Pulmonary artery endothelial cell (primary cell): ENCODE measurements around the gene IFIT1. TPM values are rescaled to one million over a fixed set of nuclear protein-coding genes. Genes with fewer than 3 reads are reported as not detected.
"Not testable (repeated sequence)": the region's sequence is repeated elsewhere in the genome, so short reads cannot be mapped to it uniquely, and the experiment has no call there.

Experiments
- DNase-seq: peaks from one replicate; pipeline ENCODE4 v3.0.0-alpha.2; 2011; ENCODE audit warnings: low read depth, low spot score
- total RNA-seq: library from RNA; depleted of rRNA; stranded (reverse); fragments of >200 nt; gene quantifications from 2 replicates; pipeline ENCODE4 v1.2.3, GENCODE V29; 2014

IFIT1 gene
- total RNA-seq, 1 donor from 2014 or later, result 3.8 TPM

DNA sequence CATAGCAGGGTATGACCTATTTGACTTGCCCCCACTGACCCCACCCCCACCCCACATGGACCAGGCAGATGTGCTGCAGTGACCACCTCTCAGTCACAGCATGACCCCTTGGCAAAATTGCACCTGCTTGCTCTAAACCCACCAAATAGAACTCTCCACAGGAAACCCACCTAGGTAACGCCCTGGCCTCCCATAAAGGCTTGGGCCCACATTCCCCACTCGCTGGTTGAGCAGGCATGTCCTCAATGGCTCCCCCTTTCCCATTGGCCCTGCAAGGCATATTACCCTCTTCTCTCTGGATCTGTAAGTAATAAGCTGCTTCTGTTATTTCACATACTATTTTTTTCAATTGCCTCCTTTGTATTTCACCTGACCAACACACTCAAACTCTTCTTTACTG, 2.7 kb downstream of the IFIT1 start:
- no peak for DNase-seq

DNA sequence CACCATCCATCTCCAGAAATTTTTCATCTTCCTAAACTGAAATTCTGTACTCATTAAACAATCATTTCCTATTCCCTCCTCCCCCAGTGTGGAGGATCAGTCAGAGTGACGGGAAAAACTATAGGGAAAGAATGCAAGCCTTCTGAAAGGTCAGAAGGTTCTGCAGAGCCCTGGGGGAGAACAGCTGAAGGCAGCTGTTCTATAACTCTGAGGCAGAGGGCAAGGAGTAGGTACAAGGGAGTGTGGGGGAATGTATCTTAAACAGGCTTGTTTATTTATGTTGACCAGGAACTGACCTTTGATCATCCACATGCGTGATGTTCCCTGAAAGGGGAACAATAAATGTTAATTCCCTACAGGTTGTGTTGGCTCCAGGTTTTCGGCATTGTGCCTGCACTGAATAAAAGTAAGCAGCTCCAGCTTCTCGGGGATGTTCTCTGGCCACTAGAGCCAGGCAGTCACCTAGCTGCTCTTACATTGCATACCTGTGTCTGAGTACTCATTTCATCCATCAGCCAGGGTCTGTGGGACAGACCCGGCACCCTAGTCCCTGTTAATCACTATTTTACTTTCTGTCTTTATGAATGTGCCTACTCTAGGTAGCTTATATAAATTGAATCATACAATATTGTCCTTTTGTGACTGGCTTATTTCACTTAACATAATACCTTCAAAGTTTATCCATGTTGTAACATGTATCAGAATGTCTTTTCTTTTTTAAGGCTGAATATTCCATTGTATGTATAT, 5.8 kb downstream of the IFIT1 start:
- DNase-seq, result no peak

DNA sequence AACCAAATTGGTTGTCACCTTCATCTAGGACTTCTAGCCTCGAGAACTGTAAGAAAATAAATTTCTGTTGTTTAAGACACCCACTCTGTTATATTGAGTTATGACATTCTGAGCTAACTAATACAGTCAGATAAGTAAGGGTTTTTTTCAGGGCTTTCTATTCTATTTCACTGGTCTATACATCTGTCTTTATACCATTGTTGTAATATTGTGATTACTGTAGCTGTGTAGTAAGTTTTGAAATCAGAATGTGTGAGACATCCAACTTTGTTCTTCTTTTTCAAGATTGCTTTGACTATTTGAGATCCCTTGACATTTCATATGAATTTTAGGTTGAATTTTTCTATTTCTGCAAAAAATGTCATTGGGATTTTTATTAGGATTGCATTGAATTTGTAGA, 7.5 kb downstream of the IFIT1 start:
- no peak for DNase-seq

DNA sequence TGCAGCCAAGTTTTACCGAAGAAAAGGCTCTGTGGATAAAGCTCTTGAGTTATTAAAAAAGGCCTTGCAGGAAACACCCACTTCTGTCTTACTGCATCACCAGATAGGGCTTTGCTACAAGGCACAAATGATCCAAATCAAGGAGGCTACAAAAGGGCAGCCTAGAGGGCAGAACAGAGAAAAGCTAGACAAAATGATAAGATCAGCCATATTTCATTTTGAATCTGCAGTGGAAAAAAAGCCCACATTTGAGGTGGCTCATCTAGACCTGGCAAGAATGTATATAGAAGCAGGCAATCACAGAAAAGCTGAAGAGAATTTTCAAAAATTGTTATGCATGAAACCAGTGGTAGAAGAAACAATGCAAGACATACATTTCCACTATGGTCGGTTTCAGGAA, 10.6 kb downstream of the IFIT1 start:
- DNase-seq, result no peak

DNA sequence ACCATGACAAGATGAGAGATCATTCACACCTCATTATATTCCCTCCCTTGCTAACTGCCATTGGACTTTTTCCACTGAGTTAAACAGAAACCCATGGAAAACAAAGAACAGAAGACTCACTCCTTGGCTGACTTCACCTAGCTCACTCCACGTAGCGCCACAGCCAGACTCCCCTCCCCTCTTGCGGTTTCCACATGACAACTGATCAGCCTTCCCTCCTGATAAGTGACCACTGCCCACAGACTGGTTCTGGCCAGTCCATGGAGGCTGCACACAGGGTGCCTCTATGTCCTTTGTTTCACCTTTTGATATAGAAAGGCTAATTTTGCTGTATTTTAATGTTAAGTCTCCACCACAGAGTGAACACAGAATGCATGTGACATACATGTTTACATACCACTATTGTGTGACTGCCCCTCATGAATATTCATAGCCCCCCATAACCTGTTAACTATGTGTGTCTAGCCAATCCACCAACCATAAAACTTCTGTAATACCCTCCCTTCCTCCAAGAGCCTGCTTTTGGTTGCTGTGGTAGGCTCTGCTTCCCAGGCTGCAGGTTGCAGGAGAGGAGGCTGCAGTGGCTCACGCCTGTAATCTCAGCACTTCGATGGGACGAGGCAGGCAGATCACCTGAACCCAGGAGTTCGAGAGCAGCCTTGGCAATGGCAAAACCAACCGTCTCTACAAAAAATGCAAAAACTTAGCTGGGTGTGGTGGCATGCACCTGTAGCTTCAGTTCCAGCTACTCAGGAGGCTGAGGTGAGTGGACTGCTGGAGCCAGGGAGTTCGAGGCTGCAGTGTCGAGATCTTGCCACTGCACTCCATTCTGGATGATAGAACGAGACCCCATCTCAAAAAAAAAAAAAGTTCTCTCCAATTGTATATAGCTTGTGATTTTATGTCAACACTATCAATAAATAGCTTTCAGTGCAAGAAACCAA, 12.0 kb downstream of the IFIT1 start:
- no peak for DNase-seq

DNA sequence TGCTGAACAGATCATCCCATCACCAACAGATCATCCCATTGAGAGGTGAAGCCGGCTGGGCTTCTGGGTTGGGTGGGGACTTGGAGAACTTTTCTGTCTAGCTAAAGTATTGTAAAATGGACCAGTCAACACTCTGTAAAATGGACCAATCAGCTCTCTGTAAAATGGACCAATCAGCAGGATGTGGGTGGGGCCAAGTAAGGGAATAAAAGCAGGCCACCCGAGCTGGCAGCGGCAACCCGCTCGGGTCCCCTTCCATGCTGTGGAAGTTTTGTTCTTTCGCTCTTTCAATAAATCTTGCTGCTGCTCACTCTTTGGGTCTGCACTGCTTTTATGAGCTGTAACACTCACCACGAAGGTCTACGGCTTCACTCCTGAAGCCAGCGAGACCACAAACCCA, 13.8 kb downstream of the IFIT1 start:
- not testable (repeated sequence) for DNase-seq

DNA sequence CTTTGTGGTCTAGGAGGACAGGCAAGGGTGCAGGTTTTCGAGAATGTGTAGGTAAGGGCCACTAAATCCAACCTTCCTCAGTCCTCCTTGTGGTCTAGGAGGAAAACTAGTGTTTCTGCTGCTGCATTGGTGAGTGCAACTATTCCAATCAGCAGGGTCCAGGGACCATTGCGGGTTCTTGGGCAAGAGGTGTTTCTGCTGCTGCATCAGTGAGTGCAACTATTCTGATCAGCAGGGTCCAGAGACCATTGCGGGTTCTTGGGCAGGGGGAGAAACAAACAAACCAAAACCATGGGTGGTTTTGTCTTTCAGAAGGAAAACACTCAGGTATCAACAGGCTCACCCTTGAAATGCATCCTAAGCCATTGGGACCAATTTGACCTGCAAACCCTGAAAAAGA, 15.4 kb downstream of the IFIT1 start:
- DNase-seq, result not testable (repeated sequence)

DNA sequence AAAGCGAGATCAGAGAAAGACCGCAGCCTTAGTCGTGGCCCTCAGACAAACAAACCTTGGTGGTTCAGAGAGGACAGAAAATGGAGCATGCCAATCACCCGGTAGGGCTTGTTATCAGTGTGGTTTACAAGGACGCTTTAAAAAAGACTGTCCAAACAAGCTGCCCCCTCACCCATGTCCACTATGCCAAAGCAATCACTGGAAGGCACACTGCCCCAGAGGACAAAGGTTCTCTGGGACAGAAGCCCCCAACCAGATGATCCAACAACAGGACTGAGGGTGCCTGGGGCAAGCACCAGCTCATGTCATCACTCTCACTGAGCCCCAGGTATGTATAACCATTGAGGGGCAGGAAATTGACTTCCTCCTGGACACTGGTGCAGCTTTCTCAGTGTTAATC, 16.9 kb downstream of the IFIT1 start:
- not testable (repeated sequence) for DNase-seq

DNA sequence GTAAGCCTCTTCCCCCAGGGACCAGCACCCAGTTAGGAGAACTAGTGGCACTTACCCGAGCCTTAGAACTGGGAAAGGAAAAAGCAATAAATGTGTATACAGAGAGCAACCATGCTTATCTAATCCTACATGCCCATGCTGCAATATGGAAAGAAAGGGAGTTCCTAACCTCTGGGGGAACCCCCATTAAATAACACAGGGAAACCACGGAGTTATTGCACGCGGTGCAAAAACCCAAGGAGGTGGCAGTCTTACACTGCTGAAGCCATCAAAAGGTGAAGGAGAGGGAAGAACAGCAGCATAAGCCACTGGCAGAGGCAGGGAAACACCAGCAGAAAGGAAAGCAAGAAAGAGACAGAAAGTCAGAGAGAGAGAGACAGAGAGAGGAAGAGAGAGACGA, 18.1 kb downstream of the IFIT1 start:
- DNase-seq, result not testable (repeated sequence)

DNA sequence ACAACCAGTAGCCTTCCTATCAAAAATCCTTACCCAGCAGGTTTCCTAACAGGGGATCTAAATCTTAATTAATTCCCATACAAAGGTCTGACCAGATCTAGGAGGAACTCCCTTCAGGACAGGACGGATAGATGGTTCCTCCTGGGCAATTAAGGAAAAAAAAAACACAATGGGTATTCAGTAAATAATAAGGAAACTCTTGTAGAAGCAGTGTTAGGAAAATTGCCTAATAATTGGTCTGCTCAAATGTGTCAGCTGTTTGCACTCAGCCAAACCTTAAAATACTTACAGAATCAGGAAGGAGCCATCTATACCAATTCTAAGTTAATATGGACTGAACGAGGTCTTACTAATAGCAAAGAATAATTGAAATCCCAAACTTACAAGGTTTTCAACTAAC, 18.7 kb downstream of the IFIT1 start:
- DNase-seq, result not testable (repeated sequence)

DNA sequence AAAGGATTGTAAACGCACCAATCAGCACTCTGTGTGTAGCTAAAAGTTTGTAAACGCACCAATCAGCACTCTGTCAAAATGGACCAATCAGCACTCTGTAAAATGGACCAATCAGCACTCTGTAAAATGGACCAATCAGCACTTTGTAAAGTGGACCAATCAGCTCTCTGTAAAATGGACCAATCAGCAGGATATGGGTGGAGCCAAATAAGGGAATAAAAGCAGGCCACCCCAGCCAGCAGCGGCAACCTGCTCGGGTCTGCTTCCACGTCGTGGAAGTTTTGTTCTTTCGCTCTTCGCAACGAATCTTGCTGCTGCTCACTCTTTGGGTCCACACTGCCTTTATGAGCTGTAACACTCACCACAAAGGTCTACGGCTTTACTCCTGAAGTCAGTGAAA, 19.9 kb downstream of the IFIT1 start:
- DNase-seq, result not testable (repeated sequence)

DNA sequence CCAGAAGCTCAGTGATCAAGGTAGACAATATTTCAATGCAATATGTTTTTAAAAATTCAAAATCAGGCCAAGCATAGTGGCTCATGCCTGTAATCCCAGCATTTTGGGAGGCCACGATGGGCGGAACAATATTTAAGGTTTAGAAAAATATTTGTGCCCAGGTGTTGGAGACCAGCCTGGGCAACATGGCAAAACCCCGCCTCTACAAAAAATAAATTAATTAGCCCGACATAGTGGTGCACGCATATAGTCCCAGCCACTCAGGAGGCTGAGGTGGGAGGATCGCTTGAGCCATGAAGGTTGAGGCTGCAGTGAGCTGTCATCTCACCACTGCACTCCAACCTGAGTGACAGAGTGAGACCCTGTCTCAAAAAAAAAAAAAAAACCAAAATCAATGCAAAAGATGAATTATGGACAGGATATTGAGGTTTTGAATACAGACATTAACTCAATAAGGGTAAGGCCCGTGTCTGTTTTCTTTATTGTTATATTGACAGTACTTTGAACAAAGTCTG, 21.0 kb downstream of the IFIT1 start:
- DNase-seq, result no peak

DNA sequence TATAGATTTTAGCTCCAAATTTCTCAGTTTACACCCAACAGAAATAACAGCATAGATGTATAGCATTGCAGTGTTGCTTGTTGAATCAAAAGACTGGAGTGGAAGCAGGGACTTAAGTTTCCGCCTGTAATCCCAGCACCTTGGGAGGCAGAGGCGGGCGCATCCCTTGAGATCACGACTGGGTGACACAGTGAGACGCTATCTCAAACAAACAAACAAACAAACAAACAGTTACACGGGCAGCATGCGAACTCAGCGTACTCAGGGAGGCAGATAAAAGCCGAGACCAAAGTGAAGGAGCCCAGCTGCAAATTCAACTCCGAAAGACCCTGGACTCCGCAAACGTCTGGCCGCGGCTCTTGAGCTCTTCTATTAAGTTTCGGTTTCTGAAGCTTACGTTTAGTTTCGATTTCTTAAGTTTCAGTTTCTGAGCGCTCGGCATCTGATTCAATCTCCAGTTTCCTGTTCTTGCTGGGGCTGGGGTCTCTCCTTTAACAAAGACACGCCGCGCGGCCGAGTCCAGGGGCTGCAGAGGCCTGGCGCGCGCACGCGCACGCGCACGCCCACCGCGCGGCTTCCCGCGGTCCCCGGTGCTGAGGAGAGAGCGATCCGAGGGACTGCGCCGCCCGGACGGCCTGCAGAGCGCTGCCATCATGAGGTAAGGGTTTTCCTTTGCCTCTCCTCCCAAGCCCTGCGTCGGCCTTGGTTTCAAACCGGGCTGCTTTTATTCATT, 21.9 kb downstream of the IFIT1 start, which contains the start of gene IFIT5:
IFIT5 (plus strand) TSS at position 423 of the 733 bp plus-strand sequence; CDS start at position 654, 231 bp downstream.
- no peak for DNase-seq

DNA sequence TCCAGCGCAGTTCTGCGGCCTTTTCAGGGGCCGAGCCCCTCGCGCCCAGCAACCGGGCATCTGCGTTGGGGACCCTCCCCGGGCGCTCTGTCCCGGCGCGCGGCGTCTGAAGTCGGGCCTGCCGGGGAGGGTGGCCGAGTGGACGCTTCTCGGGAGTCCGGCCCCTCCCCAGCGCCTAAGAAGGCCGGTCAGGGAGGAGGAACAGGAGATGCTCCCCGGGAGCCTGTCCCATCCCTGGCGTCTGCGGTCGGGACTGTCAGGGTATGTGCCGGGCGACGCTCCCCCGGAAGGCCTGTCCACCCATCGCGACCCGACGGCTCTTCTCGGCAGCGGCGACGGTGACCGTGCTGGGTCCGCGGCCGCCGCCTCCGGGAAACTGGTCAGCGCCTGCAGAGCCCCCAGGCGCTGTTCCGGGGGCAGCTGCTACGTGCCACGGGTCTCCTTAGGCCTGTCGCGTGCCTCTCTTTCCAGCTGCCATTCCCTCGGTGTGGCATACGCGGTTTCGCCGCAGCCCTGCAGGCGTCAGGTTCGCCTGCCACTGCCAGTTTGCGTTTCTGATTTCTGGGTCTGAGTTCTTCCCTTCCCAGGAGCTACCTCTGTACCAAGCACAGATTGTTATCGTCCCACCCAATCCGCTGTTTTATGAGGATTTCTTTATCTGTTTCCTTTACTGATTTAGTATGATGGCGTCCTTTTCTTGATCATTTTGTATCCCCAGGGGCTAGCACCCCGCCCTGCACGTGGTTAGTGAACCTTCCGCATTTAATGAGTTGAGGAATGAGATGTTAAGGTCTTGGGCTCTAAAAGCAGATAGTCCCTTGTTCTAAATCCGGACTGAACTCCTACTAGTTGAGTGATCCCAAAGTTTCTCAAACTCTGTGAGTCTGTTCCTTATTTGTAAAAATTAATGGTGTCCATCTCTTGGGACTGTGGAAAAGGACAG, 22.7 kb downstream of the IFIT1 start:
- DNase-seq, result no peak

DNA sequence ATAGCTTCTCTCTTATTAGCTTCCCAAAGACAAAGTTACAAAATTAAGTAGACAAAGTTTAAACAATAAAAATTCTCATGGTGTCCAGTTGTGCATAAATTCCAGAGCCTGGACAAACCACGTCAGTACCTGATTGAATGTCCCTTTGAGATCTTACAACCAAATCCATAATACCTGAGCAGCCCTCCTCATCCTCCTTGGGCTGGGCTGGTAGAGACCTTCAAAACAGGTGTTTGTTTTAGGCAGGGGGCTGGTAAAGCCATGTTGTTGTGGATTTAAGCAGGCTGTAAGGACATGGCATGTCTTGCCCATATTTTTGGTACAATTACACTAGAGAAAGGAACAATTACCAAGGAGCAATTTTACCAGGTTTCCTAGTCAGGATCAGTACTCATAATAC, 24.0 kb downstream of the IFIT1 start:
- DNase-seq, result no peak

DNA sequence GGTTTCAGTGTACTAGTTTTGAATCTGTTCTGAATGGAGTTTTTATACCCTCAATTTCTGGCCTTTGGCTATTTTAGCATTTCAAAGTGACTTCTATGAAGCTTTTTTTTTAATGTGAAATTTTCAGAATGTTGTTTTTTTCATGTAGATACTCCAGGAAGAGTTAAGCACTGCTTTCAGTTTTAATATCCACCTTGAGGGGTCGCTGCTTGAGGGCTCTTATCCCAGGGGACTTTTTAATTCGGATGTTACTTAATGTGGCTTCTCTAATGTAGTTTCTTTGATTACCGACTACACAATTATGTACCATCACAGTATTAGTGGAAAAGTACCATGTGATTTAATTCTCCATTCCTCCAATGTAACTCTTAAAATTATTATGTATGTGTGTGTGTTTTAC, 27.1 kb downstream of the IFIT1 start:
- no peak for DNase-seq

DNA sequence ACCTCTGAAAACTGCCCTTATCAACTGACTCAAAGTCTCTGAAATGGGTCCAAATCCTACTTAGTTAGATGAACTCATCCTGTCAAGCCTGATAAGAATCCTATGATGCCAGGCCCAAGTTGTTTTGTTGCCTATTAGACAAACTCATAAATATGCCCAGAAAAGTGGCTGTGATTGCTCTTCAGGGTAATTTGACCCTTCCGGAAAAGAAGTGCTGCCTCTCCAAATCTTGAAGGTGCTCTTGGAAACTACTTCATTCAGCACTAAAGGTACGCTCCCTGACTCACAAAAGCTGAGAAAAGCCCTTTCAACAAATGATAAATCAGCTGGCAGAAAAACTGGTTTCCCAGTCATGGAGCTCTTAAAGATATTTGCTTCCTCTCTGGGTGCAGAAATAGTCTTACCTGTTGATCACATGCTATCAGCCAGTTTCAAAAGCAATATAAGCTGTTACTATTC, 28.6 kb downstream of the IFIT1 start:
- no peak for DNase-seq

DNA sequence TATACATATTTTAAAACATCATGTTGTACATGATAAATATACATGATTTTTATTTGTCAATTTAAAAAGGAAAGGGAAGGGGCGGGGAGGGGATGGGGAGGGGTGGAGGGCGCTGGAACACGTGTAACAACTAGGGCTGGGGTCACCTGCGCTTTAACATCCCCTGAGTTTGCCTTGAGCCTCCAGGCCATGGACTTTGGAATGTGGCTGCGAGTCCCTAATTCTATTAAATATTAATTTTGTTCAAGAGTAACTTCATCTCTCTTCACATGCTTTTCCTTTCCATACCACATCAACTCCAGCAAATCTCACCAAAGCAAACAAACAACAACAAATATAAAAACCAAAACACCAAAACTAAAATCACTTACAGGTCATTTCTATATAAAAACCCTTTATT, 32.6 kb downstream of the IFIT1 start:
- no peak for DNase-seq

DNA sequence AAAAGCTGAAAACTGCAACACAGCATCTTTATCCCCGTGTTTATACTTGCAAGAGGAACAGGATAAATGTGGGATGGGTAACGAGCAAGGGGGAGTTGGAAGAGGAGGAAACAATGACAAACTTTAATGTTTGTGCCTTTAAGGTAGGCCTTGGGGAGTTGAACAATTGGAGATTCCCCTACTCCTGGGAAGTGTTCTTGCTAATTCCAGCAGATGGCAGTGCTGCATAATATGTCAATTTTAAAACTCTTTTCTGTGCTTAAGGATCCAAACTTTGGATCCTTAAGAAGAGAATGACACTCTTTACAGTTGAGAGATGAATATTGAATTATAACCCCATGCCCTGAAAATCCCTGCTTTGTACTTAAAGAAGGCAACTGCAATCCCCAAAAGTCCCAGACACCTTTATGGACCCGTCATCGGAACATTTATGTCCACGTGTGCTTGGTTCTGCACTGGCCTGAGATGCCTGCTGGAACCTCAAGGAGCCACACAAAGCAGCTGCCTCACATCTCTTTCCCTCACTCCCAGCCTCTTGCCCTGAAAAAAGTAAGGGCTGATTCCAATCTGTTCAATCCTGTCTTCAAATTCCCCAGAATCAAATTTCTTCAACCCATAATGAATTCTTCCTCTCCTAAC, 33.9 kb downstream of the IFIT1 start:
- no peak for DNase-seq

DNA sequence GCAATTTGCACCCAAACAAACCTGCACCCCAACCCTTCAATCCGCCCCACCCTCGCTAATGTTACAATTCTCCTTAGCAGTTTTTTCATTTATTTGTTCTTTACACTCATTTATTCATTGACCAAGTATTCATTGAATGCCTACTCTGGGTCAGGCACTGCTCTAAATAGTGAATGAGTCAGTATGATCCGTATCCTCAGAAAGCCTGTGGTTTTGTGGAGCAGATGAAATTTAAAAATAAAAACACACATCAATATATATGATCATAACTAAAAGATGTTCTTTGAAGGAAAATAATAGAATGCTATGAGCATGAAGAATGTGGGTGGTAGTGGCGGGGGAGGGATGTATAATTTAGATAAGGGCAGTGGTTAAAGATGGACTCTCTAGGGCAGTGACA, 35.2 kb downstream of the IFIT1 start:
- no peak for DNase-seq
